ENCODE data around the gene DPP7.
A peak's percentile ranks its signal among the peaks of the same experiment; 100 is the strongest.

The DPP7 gene

GRCh38 chr9:137070906-137071275 lies 43.6 kb downstream of the DPP7 start:
- Histone ChIP-seq H3K4me1 (ENCODE audit: control insufficient read depth in 1 of 2, insufficient read depth in 2 of 2, low read length in 2 of 2) (peaks cover 10 to 18% of the 10 kb centered on the region in 2 experiments), H2BK120ac (ENCODE audit: insufficient read depth, low read length, poor library complexity) (no peak overlapping the region), H4K12ac (ENCODE audit: low read depth, low read length) (peak overlapping the region; percentile 0), H3K36me3 (ENCODE audit: control insufficient read depth in 1 of 2, insufficient read depth in 2 of 2, low read length in 2 of 2) (no peaks in the 10 kb centered on the region), H3K4me2 (ENCODE audit: low read length) (peak overlapping the region; percentile 82), H4K8ac (ENCODE audit: low read depth, low read length) (peak overlapping the region; percentile 57), H3K4ac (ENCODE audit: low read depth, low read length) (no peak overlapping the region), H3K79me2 (ENCODE audit: control insufficient read depth, insufficient read depth, low read length, poor library complexity) (no peaks in the 10 kb centered on the region), H3K27ac (ENCODE audit: low read depth, low read length) (no peak overlapping the region), H2BK12ac (ENCODE audit: low read length) (peak overlapping the region; percentile 14), H2AFZ (ENCODE audit: insufficient read depth, low read length, poor library complexity) (no peak overlapping the region), H3K4me3 (ENCODE audit: low read depth, low read length) (no peak overlapping the region), H4K91ac (ENCODE audit: low read depth, low read length) (peak overlapping the region; percentile 7), H3K9me3 (ENCODE audit: insufficient read depth, low read depth, low read length) (no peaks in the 10 kb centered on the region), H2BK5ac (ENCODE audit: low read depth, low read length, poor library complexity) (no peak overlapping the region), H3K9ac (ENCODE audit: low read length) (no peak overlapping the region), H3K14ac (ENCODE audit: low read length) (peak overlapping the region; percentile 12), H3K79me1 (ENCODE audit: low read length) (peaks cover 2% of the 10 kb centered on the region), H3K27me3 (ENCODE audit: insufficient read depth, low read length) (no peaks in the 10 kb centered on the region), H2AK5ac (ENCODE audit: low read length) (no peak overlapping the region), H3K23ac (ENCODE audit: low read length) (no peak overlapping the region), H3K18ac (ENCODE audit: low read length) (no peak overlapping the region)
- WGBS (ENCODE audit: extremely low coverage, insufficient coverage, insufficient read length), result no CpG with 5 or more reads among the region's 6 CpGs
- DNase-seq, result no peak

- Histone ChIP-seq H3K14ac (ENCODE audit: low read length) (peak within 1 kb of the TSS; percentile 16), H2BK120ac (ENCODE audit: insufficient read depth, low read length, poor library complexity) (no peak within 1 kb of the TSS), H4K12ac (ENCODE audit: low read depth, low read length) (peak within 1 kb of the TSS; percentile 56), H2AK5ac (ENCODE audit: low read length) (no peak within 1 kb of the TSS), H4K8ac (ENCODE audit: low read depth, low read length) (peak within 1 kb of the TSS; percentile 64), H3K4me1 (ENCODE audit: control insufficient read depth in 1 of 2, insufficient read depth in 2 of 2, low read length in 2 of 2) (peaks cover 10 to 18% of the 10 kb centered on the region in 2 experiments), H3K79me1 (ENCODE audit: low read length) (peaks cover 2% of the 10 kb centered on the region), H3K18ac (ENCODE audit: low read length) (peak within 1 kb of the TSS; percentile 32), H2BK5ac (ENCODE audit: low read depth, low read length, poor library complexity) (no peak within 1 kb of the TSS), H3K27me3 (ENCODE audit: insufficient read depth, low read length) (no peaks in the 10 kb centered on the region), H2BK12ac (ENCODE audit: low read length) (peak within 1 kb of the TSS; percentile 14), H3K27ac (ENCODE audit: low read depth, low read length) (no peak within 1 kb of the TSS), H3K4me3 (ENCODE audit: low read depth, low read length) (peak within 1 kb of the TSS; percentile 74), H2AFZ (ENCODE audit: insufficient read depth, low read length, poor library complexity) (peak within 1 kb of the TSS; percentile 74), H3K23ac (ENCODE audit: low read length) (no peak within 1 kb of the TSS), H4K91ac (ENCODE audit: low read depth, low read length) (peak within 1 kb of the TSS; percentile 58), H3K4me2 (ENCODE audit: low read length) (peak within 1 kb of the TSS; percentile 82), H3K4ac (ENCODE audit: low read depth, low read length) (no peak within 1 kb of the TSS), H3K79me2 (ENCODE audit: control insufficient read depth, insufficient read depth, low read length, poor library complexity) (no peaks in the 10 kb centered on the region), H3K9me3 (ENCODE audit: insufficient read depth, low read depth, low read length) (no peaks in the 10 kb centered on the region), H3K36me3 (ENCODE audit: control insufficient read depth in 1 of 2, insufficient read depth in 2 of 2, low read length in 2 of 2) (peaks cover 0 to 2% of the 10 kb centered on the region in 2 experiments), H3K9ac (ENCODE audit: low read length) (no peak within 1 kb of the TSS)
- DNase-seq, result peak; percentile 89 to 92
- WGBS (ENCODE audit: extremely low coverage, insufficient coverage, insufficient read length), result no CpG with 5 or more reads among the region's 74 CpGs
Observed at GRCh38 chr9:137070201-137070905, 44.2 kb downstream of the DPP7 start, which contains the start of gene SAPCD2. TSS of gene SAPCD2 (minus strand) at chr9:137070557. CDS start at chr9:137070460, 97 bp downstream.

- H4K12ac ChIP-seq (ENCODE audit: low read depth, low read length), result no peak overlapping the region
- no peak overlapping the region for H2BK5ac ChIP-seq (ENCODE audit: low read depth, low read length, poor library complexity)
- peak overlapping the region; percentile 74 for H3K4me3 ChIP-seq (ENCODE audit: low read depth, low read length)
- H3K79me2 ChIP-seq (ENCODE audit: control insufficient read depth, insufficient read depth, low read length, poor library complexity), result no peaks in the 10 kb centered on the region
- no peak overlapping the region for H4K8ac ChIP-seq (ENCODE audit: low read depth, low read length)
- no peak overlapping the region for H3K9ac ChIP-seq (ENCODE audit: low read length)
- no peak overlapping the region for H4K91ac ChIP-seq (ENCODE audit: low read depth, low read length)
- H3K4ac ChIP-seq (ENCODE audit: low read depth, low read length), result no peak overlapping the region
- H3K79me1 ChIP-seq (ENCODE audit: low read length), result peaks cover 2% of the 10 kb centered on the region
- H2AK5ac ChIP-seq (ENCODE audit: low read length), result no peak overlapping the region
- peaks cover 10 to 18% of the 10 kb centered on the region in 2 experiments for H3K4me1 ChIP-seq (ENCODE audit: control insufficient read depth in 1 of 2, insufficient read depth in 2 of 2, low read length in 2 of 2)
- DNase-seq, result no peak
- no peak overlapping the region for H2BK12ac ChIP-seq (ENCODE audit: low read length)
- no peak overlapping the region for H3K27ac ChIP-seq (ENCODE audit: low read depth, low read length)
- H3K36me3 ChIP-seq (ENCODE audit: control insufficient read depth in 1 of 2, insufficient read depth in 2 of 2, low read length in 2 of 2), result peaks cover 0 to 3% of the 10 kb centered on the region in 2 experiments
- no peak overlapping the region for H3K18ac ChIP-seq (ENCODE audit: low read length)
- H2AFZ ChIP-seq (ENCODE audit: insufficient read depth, low read length, poor library complexity), result no peak overlapping the region
- no peaks in the 10 kb centered on the region for H3K27me3 ChIP-seq (ENCODE audit: insufficient read depth, low read length)
- H2BK120ac ChIP-seq (ENCODE audit: insufficient read depth, low read length, poor library complexity), result no peak overlapping the region
- no peak overlapping the region for H3K14ac ChIP-seq (ENCODE audit: low read length)
- H3K23ac ChIP-seq (ENCODE audit: low read length), result no peak overlapping the region
- WGBS (ENCODE audit: extremely low coverage, insufficient coverage, insufficient read length), result no CpG with 5 or more reads among the region's 52 CpGs
- H3K9me3 ChIP-seq (ENCODE audit: insufficient read depth, low read depth, low read length), result peaks cover 2% of the 10 kb centered on the region
- peak overlapping the region; percentile 82 for H3K4me2 ChIP-seq (ENCODE audit: low read length)
Observed at GRCh38 chr9:137069508-137070091, 44.9 kb downstream of the DPP7 start.

GRCh38 chr9:137068539-137069507 lies 45.7 kb downstream of the DPP7 start:
- no peak overlapping the region for H3K23ac ChIP-seq (ENCODE audit: low read length)
- peaks cover 2% of the 10 kb centered on the region for H3K79me1 ChIP-seq (ENCODE audit: low read length)
- H3K9ac ChIP-seq (ENCODE audit: low read length), result no peak overlapping the region
- H3K18ac ChIP-seq (ENCODE audit: low read length), result no peak overlapping the region
- no CpG with 5 or more reads among the region's 17 CpGs for WGBS (ENCODE audit: extremely low coverage, insufficient coverage, insufficient read length)
- no peak overlapping the region for H4K12ac ChIP-seq (ENCODE audit: low read depth, low read length)
- no peak overlapping the region for H3K4ac ChIP-seq (ENCODE audit: low read depth, low read length)
- H2AK5ac ChIP-seq (ENCODE audit: low read length), result no peak overlapping the region
- H2BK5ac ChIP-seq (ENCODE audit: low read depth, low read length, poor library complexity), result no peak overlapping the region
- H2AFZ ChIP-seq (ENCODE audit: insufficient read depth, low read length, poor library complexity), result no peak overlapping the region
- no peaks in the 10 kb centered on the region for H3K79me2 ChIP-seq (ENCODE audit: control insufficient read depth, insufficient read depth, low read length, poor library complexity)
- H3K27ac ChIP-seq (ENCODE audit: low read depth, low read length), result no peak overlapping the region
- peak overlapping the region; percentile 82 for H3K4me2 ChIP-seq (ENCODE audit: low read length)
- no peak overlapping the region for H3K14ac ChIP-seq (ENCODE audit: low read length)
- no peak overlapping the region for H4K91ac ChIP-seq (ENCODE audit: low read depth, low read length)
- no peak for DNase-seq
- no peak overlapping the region for H2BK120ac ChIP-seq (ENCODE audit: insufficient read depth, low read length, poor library complexity)
- no peak overlapping the region for H4K8ac ChIP-seq (ENCODE audit: low read depth, low read length)
- H3K4me1 ChIP-seq (ENCODE audit: control insufficient read depth in 1 of 2, insufficient read depth in 2 of 2, low read length in 2 of 2), result peaks cover 10 to 18% of the 10 kb centered on the region in 2 experiments
- no peaks in the 10 kb centered on the region for H3K27me3 ChIP-seq (ENCODE audit: insufficient read depth, low read length)
- no peak overlapping the region for H3K4me3 ChIP-seq (ENCODE audit: low read depth, low read length)
- peaks cover 2% of the 10 kb centered on the region for H3K9me3 ChIP-seq (ENCODE audit: insufficient read depth, low read depth, low read length)
- H3K36me3 ChIP-seq (ENCODE audit: control insufficient read depth in 1 of 2, insufficient read depth in 2 of 2, low read length in 2 of 2), result peaks cover 2 to 3% of the 10 kb centered on the region in 2 experiments
- no peak overlapping the region for H2BK12ac ChIP-seq (ENCODE audit: low read length)
